SK-N-SH (cell line): Measurements from ENCODE around the gene ABCF1.

Source experiments
- JUND ChIP-seq: IDR thresholded peaks from 2 replicates; pipeline ENCODE4 v1.4.0; 2012
- USF2 ChIP-seq: fragments of 150-350 bp; IDR thresholded peaks from 2 replicates; pipeline ENCODE4 v1.6.1; 2017; ENCODE audit warnings: antibody characterized with exemption, low read length, low read depth, borderline replicate concordance
- TF ChIP-seq, protein P1 (sequence below): fragments of 200-600 bp; sonication (generic); IDR thresholded peaks from 2 replicates; pipeline ENCODE4 v1.6.1; 2017; ENCODE audit warnings: antibody characterized with exemption, mild to moderate bottlenecking, moderate library complexity

- TF ChIP-seq USF2 (no peak), JUND (no peak)
- TF ChIP-seq, protein P1, sequence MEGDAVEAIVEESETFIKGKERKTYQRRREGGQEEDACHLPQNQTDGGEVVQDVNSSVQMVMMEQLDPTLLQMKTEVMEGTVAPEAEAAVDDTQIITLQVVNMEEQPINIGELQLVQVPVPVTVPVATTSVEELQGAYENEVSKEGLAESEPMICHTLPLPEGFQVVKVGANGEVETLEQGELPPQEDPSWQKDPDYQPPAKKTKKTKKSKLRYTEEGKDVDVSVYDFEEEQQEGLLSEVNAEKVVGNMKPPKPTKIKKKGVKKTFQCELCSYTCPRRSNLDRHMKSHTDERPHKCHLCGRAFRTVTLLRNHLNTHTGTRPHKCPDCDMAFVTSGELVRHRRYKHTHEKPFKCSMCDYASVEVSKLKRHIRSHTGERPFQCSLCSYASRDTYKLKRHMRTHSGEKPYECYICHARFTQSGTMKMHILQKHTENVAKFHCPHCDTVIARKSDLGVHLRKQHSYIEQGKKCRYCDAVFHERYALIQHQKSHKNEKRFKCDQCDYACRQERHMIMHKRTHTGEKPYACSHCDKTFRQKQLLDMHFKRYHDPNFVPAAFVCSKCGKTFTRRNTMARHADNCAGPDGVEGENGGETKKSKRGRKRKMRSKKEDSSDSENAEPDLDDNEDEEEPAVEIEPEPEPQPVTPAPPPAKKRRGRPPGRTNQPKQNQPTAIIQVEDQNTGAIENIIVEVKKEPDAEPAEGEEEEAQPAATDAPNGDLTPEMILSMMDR: no peak
These were observed 8.5 kb upstream of the ABCF1 start for GRCh38 chr6:30562470-30563425.
